RWPE1 (cell line): ENCODE data around the gene F8.
"Not testable (repeated sequence)": the region's sequence is repeated elsewhere in the genome, so short reads cannot be mapped to it uniquely, and the experiment has no call there.

Experiments
- CTCF ChIA-PET: fragments of 350-600 bp; sonication (Branson Sonifier 250); formaldehyde crosslinking; extraction: SDS; loops from one replicate; lab custom pipeline; 2021; lab: Yijun Ruan, JAX
- POLR2A ChIA-PET: fragments of 400-600 bp; formaldehyde crosslinking; extraction: SDS; loops from one replicate; lab custom pipeline; 2020; ENCODE audit warnings: antibody characterized with exemption; ENCODE audit not compliant: low non-redundant PET; lab: Yijun Ruan, JAX
- DNase-seq: peaks from one replicate; pipeline ENCODE4 v3.0.0; 2012; ENCODE audit warnings: low spot score
- H3K27ac ChIP-seq: fragments of 450-650 bp; 2 replicates; pipeline ENCODE4 v1.5.1; 2017
- TF ChIP-seq, protein P1 (sequence below): fragments of 450-650 bp; conservative IDR thresholded peaks from 2 replicates; pipeline ENCODE4 v1.5.1; 2017; ENCODE audit warnings: low read depth, mild to moderate bottlenecking

Gene F8

GRCh38 chrX:154833746-154834274 is 188.7 kb downstream of the F8 start:
- TF ChIP-seq, protein P1, sequence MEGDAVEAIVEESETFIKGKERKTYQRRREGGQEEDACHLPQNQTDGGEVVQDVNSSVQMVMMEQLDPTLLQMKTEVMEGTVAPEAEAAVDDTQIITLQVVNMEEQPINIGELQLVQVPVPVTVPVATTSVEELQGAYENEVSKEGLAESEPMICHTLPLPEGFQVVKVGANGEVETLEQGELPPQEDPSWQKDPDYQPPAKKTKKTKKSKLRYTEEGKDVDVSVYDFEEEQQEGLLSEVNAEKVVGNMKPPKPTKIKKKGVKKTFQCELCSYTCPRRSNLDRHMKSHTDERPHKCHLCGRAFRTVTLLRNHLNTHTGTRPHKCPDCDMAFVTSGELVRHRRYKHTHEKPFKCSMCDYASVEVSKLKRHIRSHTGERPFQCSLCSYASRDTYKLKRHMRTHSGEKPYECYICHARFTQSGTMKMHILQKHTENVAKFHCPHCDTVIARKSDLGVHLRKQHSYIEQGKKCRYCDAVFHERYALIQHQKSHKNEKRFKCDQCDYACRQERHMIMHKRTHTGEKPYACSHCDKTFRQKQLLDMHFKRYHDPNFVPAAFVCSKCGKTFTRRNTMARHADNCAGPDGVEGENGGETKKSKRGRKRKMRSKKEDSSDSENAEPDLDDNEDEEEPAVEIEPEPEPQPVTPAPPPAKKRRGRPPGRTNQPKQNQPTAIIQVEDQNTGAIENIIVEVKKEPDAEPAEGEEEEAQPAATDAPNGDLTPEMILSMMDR = no peak
- ChIA-PET POLR2A (no interaction called here), CTCF (interaction anchor here (0.7 to 0.8 kb wide), 2 partner anchors 21 to 307 kb away, joined by 3 to 4 read pairs; no protein-coding TSS in a partner anchor)
- DNase-seq = no peak
- no peak overlapping the region for H3K27ac ChIP-seq

DNA sequence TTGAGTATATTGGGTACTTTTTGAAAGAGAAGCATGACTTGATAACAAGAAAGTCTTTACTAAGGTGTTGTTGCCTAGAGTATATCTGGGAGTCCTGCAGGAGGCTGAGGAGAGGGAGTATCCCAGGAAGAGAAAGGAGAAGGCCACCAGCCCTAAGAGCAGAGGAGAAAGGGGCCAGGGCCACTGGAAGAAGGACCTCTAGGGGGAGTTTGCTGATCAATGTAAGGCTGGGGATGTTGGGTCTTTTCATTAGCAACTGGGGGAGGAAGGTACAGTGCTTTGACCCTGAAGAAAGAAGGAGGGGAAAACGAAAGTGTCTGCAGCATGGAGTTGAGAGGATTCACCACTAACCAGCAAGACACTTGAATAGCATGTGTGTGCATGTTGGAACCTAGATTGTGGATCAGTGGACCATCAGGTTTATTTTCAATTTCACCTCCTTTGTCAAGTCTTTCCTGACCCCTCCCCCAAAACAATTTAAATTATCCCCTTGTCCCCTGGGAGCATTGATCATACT is 192.5 kb downstream of the F8 start:
- TF ChIP-seq, protein P1 = no peak
- no peak overlapping the region for H3K27ac ChIP-seq
- ChIA-PET POLR2A (no interaction called here), CTCF (no interaction called here)
- no peak for DNase-seq

DNA sequence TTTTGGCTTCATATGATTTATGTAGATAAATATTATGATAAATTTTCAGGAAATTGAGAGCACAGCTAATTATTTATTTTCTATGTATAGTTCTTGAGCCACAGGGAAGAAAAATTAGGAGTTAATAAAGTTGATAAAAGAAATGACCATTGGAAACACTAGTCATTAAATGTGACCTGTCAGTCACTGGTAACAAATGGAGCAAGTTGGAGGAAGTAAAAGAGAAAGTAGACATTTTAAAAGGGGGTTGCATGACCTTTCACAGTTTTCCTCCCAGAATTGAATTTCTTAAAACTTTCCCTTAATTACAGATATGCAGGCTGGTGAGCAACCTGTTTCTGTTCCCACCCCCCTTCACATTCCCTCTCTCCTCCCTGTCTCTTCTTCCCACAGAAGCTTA is 193.4 kb downstream of the F8 start:
- H3K27ac ChIP-seq = no peak overlapping the region
- ChIA-PET CTCF (no interaction called here), POLR2A (no interaction called here)
- TF ChIP-seq, protein P1 = no peak
- DNase-seq = no peak

- CTCF ChIA-PET = no interaction called here
- TF ChIP-seq, protein P1 = no peak
- DNase-seq = no peak
- no peak overlapping the region for H3K27ac ChIP-seq
- POLR2A ChIA-PET = no interaction called here
These were observed 194.5 kb downstream of the F8 start for GRCh38 chrX:154828016-154828408.

DNA sequence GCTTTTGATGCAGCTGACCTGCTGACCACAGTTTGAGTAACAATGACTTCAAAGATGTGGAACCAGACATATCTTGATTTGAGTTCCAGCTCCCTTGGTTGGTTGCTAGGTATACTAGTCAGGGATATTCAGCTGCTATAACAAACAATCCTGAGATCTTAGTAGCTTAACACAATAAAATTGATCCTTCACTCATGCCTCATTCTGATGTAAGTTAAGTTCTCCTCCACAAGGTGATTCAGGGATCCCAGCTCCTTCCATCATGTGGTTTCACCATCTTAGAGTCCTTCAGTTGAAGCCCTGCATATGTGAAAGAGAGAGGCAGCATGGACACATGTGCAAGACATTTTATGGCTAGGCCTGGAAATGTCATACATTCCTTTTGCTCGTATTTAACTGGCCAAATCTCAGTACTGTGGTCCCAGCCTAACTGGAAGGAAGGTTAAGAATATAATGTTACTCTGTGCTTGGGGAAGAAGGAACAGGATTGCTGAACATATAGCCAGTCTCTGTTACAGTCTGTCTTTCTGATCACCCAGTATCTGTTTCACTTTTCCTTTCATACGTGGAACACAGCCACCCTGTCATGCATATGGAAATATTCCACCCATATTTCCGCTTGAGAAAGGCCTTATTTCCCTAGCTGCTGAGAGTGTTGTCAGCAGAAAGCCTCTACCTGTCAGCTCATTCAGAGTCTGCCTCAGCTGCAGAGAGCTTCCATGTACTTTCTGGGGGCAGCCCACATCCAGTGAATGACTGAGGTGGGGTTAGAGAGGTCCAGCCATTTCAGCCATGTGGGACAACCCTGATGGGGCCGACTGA is 195.1 kb downstream of the F8 start:
- TF ChIP-seq, protein P1 = no peak
- DNase-seq = no peak
- ChIA-PET CTCF (interaction anchor here (0.5 kb wide), 1 partner anchor 259 kb away, joined by 4 read pairs; no protein-coding TSS in a partner anchor), POLR2A (no interaction called here)
- no peak overlapping the region for H3K27ac ChIP-seq

DNA sequence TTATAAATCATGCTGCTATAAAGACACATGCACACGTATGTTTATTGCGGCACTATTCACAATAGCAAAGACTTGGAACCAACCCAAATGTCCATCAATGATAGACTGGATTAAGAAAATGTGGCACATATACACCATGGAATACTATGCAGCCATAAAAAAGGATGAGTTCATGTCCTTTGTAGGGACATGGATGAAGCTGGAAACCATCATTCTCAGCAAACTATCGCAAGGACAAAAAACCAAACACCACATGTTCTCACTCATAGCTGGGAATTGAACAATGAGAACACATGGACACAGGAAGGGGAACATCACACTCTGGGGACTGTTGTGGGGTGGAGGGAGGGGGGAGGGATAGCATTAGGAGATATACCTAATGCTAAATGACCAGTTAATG is 196.9 kb downstream of the F8 start:
- H3K27ac ChIP-seq, CTCF ChIA-PET, POLR2A ChIA-PET, DNase-seq: not testable (repeated sequence)

DNA sequence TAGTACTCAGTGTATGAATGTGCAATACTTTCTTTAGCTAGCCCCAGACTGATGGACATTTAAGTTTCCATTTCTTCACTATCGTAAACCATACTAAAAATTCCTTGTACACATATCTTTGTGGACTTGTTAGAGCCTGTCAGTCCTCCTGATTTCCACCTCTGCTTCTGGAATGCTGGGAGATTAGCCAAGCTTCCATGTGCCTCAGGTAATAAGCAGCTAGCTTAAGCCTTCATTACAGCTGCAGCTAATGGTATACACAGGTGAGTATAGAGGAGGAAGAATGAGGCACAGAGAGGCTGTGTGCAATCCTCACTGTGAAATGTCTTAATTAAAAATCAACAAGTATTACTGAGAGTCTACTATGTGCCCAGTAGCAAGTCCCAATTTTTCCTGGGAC is 197.9 kb downstream of the F8 start:
- ChIA-PET POLR2A (no interaction called here), CTCF (interaction anchor here (0.6 kb wide), 1 partner anchor 856 kb away, joined by 3 read pairs; no protein-coding TSS in a partner anchor)
- DNase-seq = peak; percentile 65
- no peak overlapping the region for H3K27ac ChIP-seq
- TF ChIP-seq, protein P1 = no peak
